HEK293T (cell line): ENCODE measurements around the gene C3orf33.

Experiments
- ARNT ChIP-seq: fragments of 450-650 bp; IDR thresholded peaks from 2 replicates; pipeline ENCODE4 v1.6.1; 2017; ENCODE audit warnings: mild to moderate bottlenecking
- BHLHE40 ChIP-seq: fragments of 450-650 bp; IDR thresholded peaks from 2 replicates; pipeline ENCODE4 v1.6.1; 2016; ENCODE audit warnings: mild to moderate bottlenecking, moderate library complexity, borderline replicate concordance
- CTBP1 ChIP-seq: fragments of 450-650 bp; IDR thresholded peaks from 2 replicates; pipeline ENCODE4 v1.6.1; 2016; ENCODE audit warnings: borderline replicate concordance
- SP1 ChIP-seq: fragments of 450-650 bp; IDR thresholded peaks from 2 replicates; pipeline ENCODE4 v1.6.1; 2017
- SUZ12 ChIP-seq: fragments of 450-650 bp; IDR thresholded peaks from 2 replicates; pipeline ENCODE4 v1.6.1; 2016; ENCODE audit warnings: mild to moderate bottlenecking
- ZNF384 ChIP-seq: fragments of 450-650 bp; IDR thresholded peaks from 2 replicates; pipeline ENCODE4 v1.6.1; 2016

GRCh38 chr3:155807823-155808222 is 1.7 kb upstream of the C3orf33 start:
- no peak for TF ChIP-seq SP1
- no peak for TF ChIP-seq CTBP1
- no peak for TF ChIP-seq ARNT
- TF ChIP-seq BHLHE40, result no peak
- no peak for TF ChIP-seq SUZ12
- TF ChIP-seq ZNF384, result no peak
